ENCODE data around the gene RBBP8. TPM values are rescaled to one million over a fixed set of nuclear protein-coding genes. Genes with fewer than 3 reads are reported as not detected.
"Not testable (repeated sequence)": the region's sequence is repeated elsewhere in the genome, so short reads cannot be mapped to it uniquely, and the experiment has no call there.

RBBP8 gene
- total RNA-seq, 1 experiment from 2014 or later: 48.4 TPM

DNA sequence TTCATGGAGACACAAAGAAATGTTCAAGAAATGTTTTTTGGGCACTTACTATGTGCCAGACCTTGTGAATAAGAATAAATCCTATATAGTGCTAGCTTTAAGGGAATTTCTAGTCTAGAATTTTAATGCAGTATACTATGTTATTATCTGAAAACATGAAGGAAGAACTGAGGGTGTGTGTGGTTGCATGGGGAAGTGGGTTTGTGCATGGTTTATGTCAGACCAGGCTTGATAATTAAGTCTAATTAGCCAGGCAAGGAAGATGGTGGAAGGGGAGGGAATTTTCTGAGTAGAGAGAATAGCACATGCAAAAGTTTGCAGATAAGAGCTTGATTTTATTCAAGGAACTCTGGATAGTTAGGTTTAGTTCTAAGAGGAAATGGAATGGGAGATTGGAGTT, 6.5 kb downstream of the RBBP8 start:
- DNase-seq (ENCODE audit: extremely low read depth, low read depth): no peak

DNA sequence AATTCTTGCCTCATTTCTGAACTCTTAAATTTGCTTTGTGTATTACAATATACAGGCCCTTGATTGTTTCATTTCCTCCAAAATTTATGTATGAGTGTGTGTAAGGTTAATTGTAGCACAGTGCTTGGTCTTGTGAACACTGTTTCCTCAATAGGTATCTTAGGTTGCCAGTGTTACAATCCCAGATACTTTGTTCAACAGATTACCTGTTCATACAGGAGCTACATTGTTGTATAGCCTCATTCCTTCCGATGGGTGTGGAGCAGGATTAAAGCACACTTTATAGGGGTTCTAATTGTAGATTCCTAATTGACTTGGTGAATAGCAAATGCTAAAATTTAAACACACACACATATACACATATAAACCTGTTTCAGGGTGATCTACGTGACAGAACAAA, 10.7 kb downstream of the RBBP8 start:
- no peak for DNase-seq (ENCODE audit: extremely low read depth, low read depth)

DNA sequence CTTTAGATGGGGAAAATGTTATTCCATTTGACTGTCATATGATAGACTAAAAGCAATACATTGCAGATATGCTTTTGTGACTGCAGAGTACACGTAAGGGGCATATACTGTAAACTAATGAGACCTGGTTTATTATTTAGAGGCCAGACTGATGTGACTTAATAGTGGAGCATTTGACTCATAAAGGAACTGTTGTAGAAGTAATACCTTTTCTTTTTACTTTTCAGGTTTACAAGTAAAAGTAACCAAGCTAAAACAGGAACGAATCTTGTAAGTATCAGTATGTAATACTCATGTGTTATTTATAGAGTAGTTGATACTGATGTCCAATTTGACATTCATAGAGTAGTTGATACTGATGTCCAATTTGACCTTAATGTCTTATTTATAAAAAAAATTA, 13.1 kb downstream of the RBBP8 start:
- DNase-seq (ENCODE audit: extremely low read depth, low read depth): no peak

DNA sequence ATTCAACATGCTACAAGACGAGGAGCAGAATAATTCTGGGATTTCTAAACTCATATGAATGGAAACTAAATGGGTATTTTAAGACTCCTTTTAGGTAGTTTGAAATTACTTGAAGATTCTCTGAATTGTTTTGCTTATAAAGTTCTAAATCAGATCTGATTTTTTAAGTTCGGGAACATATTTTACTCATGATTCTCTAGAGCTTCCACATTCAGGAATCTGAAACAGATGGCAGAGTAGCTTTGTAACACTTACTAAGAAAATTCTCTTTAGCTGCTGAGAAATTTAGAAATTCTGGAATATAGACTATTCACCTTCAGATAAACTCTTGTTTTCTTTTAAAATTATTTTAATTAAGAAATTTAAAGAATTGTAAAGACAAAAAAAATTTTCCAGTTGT, 13.7 kb downstream of the RBBP8 start:
- no peak for DNase-seq (ENCODE audit: extremely low read depth, low read depth)

DNA sequence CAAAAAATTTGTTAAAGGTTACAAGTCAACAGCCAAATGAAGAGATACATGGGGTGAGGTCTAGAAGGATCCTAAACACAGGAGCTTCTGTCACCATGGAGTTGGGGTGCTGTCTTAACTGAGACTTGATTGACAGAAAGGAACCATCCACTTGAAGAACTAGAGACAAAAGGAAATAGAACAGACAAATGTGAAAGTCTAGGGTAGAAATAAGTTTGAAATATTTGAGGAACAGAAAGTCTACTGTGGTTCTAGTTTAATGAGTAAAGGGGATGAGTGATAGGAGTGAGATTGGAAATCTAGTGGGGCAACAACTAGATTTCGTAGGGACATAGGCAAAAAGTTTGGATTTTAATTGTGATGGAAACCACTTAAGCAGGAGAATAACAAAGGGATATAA, 18.7 kb downstream of the RBBP8 start:
- DNase-seq (ENCODE audit: extremely low read depth, low read depth): no peak

DNA sequence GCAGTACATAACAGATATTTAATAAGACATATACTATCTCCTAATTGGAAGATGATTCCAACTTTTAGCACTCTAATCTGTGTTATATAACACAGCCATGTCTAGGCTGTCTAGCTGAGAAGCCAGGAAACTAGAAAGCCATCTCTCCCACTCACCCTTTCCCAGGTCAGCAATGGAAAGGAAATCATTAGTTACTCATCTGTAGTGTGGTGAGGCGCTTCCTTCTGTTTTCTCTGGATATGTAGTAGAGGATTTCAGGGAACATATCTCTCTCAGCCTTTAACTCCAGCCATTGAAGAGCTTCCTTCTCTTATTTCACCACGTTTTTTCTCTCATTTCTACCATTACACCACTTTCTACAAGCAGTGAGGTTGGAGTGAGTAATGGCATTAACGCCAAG, 19.4 kb downstream of the RBBP8 start:
- DNase-seq (ENCODE audit: extremely low read depth, low read depth): no peak

DNA sequence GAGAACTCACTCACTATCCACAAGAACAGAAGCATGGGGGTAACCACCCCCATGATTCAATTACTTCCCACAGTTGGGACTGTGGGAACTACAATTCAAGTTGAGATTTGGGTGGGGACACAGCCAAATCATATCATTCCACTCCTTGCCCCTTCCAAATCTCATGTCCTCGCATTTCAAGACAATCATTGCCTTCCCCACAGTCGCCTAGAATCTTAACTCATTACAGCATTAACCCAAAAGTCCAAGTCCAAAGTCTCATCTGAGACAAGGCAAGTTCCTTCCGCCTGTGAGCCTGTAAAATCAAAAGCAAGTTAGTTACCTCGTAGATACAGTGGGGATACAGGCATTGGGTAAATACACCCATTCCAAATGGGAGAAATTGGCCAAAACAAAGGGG, 20.9 kb downstream of the RBBP8 start:
- DNase-seq (ENCODE audit: extremely low read depth, low read depth): not testable (repeated sequence)

DNA sequence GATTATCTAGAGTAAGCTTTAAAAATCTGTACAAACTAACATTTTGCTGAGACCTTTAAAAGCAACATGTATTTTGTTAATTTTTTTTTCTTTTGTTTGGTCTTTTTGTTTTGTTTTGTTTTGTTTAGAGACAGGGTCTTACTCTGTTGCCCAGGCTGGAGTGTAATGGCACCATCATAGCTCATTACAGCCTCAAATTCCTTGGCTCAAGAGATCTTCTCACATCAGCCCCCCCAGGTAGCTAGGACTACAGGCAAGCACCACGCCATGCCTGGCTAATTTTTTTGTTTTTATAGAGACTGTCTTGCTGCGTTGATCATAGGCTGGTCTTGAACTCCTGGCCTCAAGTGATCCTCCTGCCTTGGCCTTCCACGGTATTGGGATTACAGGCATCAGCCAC, 23.1 kb downstream of the RBBP8 start:
- DNase-seq (ENCODE audit: extremely low read depth, low read depth): no peak

DNA sequence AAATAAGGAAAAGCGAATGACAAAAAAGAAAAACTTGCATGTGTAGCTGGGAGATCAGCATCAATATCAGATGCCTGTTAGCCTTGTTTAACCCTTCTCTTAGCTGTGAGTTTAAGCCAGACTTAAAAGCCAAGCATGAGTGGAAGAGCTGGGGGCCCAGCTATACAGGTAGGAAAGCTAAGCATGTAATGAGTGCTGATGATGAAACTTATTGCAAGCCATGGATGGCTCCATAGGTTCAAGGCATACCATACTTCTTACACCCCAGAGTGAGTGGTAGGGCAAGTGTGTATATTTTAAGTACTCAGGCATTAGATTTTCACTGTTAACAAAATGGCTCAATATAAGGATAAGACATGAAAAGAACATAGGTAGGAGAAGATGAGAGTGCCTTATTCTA, 28.0 kb downstream of the RBBP8 start:
- no peak for DNase-seq (ENCODE audit: extremely low read depth, low read depth)

DNA sequence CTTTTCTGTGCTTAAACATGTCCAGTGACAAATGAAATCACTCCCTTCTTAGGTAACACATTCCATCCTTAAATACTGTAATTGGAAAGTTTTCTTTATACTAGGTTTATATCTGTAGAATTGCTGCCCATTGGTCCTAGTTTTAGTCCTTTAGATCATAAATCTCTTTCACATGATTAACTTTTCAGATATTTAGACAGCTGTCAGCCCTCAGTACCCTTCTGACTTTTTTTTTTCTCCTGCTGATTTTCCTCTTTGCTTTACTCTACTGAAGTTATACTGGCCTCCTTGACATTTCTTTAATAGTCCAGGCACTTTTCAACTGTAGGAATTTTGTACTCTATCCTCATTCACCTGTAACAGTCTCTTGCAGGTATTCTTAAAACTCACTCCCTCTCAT, 28.9 kb downstream of the RBBP8 start:
- DNase-seq (ENCODE audit: extremely low read depth, low read depth): no peak

DNA sequence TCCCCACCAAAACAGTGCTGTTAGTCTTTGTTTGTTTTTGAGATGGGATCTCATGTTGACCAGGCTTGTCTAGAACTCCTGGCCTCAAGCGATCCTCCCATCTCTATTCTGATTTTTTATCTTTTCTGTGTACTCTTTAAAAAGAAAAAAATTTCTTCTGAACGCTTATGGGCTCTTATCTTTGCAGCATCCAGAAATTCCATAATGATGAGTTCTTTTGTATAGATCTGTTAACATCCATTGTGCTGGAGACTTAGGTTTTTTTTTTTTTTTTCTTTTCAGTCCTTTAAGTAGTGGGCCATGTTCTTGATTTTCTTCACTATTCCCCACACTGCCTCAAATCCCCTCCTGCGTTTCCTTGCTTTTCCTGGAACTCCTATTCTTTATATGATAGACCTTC, 31.0 kb downstream of the RBBP8 start:
- no peak for DNase-seq (ENCODE audit: extremely low read depth, low read depth)

DNA sequence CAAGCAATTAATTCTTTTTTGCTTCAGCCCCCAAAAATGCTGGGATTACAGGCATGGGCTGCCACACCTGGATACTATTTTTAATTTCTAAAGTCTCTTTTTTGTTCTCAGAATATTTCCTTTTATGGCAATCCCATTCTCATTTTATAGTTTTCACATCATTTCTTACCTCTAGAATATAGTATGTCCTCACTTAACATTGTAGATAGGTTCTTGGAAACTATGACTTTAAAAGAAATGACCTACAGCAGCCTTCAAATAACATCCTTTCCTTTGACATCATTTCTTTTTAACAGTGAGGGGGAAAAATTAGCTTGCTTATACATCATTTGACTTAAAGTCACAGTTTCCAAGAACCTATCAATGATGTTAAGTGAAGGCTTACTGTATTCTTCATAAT, 31.6 kb downstream of the RBBP8 start:
- no peak for DNase-seq (ENCODE audit: extremely low read depth, low read depth)

DNA sequence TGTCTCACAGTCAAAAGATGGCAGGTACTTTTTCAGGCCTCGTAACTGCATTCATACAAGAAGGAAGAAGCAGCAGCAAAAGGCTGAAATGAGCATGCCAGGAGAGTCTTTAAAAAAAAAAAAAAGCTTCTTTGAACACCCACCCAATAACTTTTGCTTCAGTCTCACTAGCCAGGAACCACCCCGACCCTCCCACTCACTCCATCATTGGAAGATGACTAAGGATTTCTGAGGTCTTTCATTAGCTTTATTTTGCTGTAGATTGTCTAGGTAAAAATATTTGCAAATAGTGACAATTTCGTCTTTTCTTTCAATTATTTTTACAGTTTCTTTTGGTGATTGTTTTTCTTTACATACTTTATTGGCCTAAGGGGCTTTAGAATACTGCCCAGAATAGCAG, 37.9 kb downstream of the RBBP8 start:
- no peak for DNase-seq (ENCODE audit: extremely low read depth, low read depth)

DNA sequence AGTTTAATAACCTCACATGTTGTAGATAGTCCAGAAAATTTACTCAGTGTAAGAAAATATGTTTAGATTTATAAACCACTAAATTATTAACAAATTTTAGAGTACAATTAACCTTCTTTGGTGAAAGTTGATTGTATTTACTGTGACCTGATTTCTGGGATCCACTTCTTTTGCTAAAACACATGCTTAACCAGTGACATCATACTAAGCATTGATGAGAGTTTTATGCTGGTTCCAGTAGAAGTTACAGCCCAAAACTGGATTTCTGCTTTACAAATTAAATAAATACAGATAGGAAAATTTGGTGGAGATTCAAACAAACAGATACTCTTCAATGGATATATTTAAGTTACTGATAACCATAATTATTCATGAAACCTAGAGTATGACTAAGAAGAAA, 40.9 kb downstream of the RBBP8 start:
- DNase-seq (ENCODE audit: extremely low read depth, low read depth): no peak

DNA sequence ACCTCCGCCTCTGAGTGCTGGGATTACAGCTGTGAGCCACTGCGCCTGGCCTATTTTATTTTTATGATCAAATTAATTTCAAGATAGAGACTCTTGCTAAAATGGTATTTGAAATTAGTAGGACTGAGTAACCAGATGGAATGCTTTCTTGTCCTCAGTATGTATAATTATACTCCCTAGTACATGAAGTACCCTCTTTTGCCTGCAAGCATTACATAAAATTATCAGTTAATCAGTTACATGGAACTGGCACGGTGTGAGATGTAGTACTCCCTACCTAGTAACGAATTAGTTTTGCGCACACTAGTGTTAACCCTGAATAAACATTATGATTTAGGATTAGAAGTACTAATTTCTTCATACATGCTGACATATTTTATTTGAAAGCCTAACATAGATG, 41.6 kb downstream of the RBBP8 start:
- no peak for DNase-seq (ENCODE audit: extremely low read depth, low read depth)

DNA sequence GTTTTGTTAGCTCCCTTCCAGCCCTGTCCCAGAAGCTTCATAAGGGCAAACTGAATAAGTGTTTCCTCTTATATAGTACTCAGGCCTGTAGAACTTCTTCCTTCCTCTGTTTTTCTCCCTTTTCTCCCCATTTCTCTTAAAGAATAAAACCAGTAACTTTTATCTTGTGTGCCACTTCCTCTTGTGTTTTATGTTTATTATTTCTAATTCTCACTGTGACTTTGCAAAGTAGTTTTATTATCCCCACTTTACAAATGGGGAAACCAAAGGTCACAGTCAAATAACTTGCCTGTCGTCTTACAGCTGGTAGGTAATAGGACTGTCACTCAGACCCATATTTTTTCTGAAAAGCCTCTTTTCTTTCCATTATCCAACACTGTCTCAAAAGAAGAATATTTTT, 42.4 kb downstream of the RBBP8 start:
- DNase-seq (ENCODE audit: extremely low read depth, low read depth): no peak

DNA sequence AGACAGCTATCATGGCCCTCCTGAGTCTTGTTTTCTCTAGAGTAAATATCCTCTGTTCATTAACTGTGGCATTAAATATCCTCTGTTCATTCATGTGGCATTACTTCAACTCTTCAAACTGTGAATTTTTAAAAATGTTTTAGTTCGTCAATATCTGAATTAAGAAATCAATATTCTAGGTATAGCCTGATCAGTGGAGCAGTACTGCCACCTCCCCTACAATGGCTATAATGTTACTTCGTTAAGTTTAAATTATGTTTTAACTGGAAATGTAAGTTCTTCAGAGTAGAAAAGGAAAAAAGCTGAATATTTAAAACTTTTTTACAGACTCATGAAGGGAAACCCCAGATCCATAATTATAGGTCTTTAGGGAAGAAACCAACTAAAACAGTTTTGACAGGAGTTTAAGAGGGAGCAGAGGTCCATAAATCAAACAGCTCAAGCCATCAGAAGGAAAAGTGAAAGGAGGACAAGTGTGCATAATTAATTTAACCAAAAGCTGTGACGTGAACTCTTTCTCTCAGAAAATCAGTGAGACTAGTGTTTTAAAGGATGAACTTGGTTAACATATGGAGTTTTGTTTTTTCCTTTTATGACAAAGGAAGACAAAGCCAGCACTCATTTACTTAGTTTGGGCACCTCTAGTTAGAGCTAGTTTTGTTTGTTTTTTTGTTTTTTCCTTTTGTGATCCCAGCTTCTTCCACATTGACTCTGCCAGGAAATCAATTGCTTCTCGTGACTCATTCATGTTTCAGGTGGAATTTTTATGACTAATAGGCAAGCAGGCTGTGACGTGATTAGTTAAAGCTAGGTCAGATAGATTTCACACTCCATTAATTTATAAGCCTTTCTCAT, 44.9 kb downstream of the RBBP8 start:
- DNase-seq (ENCODE audit: extremely low read depth, low read depth): no peak

DNA sequence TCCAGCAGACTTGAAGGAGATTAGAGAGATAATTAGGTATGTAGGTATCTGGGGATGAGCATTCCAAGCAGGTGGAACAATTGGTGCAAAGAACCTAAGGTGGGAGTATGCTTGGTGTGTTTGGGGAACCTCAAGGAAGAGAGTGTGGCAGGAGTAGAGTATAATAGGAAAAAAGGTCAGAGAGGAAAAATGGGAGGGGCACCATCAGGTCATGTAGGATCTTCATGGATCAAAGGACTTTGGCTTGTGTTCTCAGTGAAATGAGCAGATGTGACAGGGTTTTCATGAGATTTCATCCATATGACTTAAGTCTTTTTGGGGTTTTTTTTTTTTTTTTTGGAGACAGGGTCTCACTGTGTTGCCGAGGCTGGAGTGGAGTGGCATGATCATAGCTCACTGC, 47.3 kb downstream of the RBBP8 start:
- no peak for DNase-seq (ENCODE audit: extremely low read depth, low read depth)

DNA sequence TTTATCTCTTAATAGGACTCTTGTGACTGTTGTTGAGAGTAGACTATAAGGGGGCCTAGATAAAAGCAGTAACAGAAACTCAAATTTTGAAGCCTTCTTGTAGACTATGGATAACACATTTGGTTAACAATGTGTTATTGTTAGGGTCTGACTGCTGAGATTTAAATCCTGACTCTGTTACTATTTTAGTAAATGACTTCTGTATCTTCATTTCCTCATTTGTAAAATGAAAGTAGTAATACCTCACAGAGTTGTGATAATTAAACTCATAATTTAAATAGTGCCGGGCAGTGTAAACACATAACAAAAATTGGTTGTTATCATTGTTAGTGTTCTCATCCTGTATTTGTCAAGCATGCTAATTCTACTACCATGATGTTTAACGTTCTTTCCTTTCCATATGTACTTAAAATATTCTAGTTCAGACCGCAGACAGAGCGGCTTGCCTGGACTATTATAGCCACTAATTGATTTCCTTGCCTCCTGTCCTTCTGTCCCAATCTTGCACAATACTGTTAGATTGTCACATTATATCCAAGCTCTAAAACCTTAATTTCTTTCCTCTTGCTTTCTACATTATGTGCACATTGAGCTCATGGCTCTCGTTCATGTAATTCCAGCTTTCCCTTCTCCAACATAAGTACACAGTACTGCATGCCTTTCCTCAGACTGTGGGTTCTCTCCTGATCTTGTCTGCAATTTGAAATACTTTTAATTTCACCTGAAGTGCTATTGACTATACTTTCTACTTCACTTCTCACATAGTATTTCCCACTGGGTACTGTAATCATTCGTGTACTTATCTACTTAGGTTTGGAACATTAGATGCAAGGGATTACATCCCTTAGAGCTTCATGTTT, 48.4 kb downstream of the RBBP8 start:
- DNase-seq (ENCODE audit: extremely low read depth, low read depth): no peak

DNA sequence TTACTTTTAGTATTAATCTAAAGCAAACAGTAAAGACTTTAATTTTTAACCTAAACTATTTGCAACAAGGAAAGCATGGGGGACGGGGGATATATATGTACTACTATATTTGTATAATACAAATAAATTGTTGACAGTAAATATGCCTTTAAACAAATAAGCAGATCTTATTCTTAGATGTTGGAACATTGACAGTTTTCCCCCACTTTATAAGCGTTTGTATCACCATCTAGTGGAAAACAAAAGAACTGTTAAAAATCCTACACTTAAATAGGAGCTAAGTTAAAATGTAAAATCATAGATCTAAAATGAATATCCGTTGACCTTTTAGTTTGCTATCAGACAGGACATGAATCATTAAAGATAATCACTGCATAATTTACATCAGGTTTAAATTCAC, 50.0 kb downstream of the RBBP8 start:
- DNase-seq (ENCODE audit: extremely low read depth, low read depth): peak; percentile 22

DNA sequence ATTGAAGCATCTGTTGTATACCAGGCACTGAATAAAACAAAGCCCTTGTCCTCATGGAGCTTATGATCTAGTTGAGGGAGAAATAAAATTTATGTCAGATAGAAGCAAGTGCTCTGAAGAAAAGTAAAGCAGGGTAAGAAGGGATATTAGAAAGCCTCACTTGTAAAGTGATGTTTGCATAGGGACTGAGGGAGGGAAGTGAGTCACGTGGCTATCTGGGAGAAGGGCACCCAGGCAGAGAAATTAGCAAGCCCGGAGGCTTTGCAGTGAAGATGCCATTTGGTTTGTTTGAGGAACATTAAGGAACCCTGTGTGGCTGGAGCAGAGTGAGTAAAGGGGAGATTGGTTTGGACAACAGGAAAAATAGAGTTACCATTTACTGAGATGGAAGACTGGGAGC, 52.1 kb downstream of the RBBP8 start:
- no peak for DNase-seq (ENCODE audit: extremely low read depth, low read depth)

DNA sequence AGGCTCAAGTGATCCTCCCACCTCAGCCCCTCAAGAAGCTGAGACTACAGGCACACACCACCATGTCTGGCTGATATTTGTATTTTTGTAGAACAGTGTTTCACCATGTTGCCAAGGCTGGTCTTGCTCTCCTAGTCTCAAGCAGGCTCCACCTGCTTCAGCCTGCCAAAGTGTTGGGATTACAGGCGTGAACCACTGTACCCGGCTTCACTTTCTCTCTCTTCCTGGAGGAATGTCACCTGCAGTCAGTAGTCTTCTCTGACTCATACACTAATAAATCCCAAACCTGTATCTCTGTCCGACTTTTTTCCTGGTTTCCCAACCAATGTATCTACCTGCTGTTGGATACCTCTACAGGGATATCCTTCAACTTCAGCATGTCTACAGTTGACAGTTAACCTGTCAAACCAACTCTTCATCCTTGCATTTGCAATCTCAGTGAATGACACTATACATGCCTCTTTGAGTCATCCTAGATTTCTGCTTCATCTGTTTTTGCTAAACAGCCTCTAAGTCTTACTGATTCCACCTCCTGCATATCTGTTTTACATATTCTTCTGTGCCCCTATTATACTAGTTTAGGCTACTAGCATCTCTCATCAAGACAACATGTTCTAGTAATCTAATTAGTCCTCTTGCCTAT, 54.5 kb downstream of the RBBP8 start:
- no peak for DNase-seq (ENCODE audit: extremely low read depth, low read depth)

Measured in NCI-H460 (cell line).